Dermis blood vessel endothelial cell (primary cell): ENCODE measurements around the gene LRRC75B. TPM values are rescaled to one million over a fixed set of nuclear protein-coding genes. Genes with fewer than 3 reads are reported as not detected.
"Not testable (repeated sequence)": the region's sequence is repeated elsewhere in the genome, so short reads cannot be mapped to it uniquely, and the experiment has no call there.

ENCODE experiments used
- DNase-seq: peaks from one replicate; pipeline ENCODE4 v3.0.0; 2010
- total RNA-seq: library from RNA; depleted of rRNA; stranded (reverse); fragments of >200 nt; gene quantifications from 2 replicates; pipeline ENCODE4 v1.2.3, GENCODE V29; 2014

LRRC75B gene, protein sequence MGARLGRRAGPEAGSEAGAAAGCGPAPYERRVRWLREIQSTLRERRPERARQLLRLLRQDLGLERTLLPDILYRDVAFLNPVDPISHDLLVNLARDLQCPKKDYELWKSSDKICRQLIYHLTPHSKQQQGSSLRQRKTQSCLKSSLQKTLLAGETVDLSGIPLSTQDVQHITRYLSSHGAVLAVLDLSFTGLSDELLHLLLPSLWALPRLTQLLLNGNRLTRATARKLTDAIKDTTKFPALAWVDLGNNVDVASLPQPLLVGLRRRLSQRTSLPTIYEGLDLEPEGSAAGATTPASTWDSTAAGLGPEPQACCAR
- 3.4 and 6.3 TPM in 2 replicates for total RNA-seq

DNA sequence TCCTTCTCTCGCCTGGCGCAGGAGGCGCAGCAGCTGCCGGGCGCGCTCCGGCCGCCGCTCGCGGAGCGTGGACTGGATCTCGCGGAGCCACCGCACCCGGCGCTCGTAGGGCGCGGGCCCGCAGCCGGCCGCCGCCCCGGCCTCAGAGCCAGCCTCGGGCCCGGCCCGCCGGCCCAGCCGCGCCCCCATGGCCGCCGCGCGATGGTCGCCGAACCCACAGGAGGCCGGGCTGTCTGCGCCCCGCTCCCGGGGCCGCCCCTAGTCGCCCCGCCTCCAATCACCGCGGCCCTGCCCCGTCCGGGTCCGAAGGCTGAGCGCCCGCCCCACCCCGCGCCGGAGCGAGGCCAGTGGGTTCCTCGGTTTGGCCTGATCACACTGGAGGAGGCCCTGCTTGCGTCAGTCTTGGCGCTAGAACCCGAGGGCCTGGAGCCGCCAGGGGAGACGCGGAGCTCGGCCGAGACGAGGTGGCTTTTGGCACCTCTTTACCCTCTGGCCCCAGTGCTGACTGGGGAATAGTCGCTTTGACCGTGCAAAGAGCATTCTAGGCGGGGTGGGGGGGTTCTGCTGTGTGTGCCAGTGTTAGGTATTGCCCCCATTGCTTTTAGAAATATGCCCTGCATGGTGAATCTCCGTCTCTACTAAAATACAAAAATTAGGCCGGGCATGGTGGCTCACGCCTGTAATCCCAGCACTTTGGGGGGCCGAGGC is at the start of gene LRRC75B:
TSS of gene LRRC75B (minus strand) at position 223 of the 708 bp plus-strand sequence. CDS start at position 189, 34 bp downstream.
- DNase-seq, result peak; percentile 79

DNA sequence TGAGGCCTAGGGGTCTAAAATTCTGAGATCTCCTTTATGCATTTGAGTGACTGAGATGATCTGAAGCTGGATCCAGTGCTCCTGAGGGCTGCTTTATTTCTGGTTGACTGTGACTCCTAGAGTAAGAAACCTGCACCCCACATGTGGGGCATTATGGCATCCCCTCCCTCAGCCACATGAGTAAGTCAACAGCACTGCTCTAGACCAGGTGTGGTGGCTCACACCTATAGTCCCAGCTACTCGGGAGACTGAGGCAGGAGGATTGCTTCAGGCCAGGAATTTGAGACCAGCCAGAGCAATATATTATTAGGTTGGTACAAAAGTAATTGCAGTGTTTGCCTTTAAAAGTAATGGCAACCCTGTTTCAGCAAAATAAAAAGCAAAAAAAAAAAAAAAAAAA is 49.4 kb upstream of the LRRC75B start:
- DNase-seq, result not testable (repeated sequence)

DNA sequence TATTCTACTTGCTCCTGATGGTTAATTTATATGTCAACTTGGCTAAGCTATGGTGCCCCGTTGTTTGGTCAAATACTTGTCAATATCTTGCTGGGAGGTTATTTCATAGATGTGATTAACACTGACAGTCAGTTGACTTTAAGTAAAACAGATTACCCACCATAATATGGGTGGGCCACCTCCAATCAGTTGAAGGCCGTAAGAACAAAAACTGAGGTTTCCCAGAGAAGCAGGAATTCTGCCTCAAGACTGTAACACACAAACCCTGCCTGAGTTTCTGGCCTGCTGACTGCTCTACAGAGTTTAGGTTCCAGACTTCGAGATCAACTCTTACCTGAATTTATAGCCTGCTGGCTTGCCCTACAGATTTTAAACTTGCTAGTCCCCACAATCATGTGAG is 43.6 kb upstream of the LRRC75B start:
- not testable (repeated sequence) for DNase-seq

DNA sequence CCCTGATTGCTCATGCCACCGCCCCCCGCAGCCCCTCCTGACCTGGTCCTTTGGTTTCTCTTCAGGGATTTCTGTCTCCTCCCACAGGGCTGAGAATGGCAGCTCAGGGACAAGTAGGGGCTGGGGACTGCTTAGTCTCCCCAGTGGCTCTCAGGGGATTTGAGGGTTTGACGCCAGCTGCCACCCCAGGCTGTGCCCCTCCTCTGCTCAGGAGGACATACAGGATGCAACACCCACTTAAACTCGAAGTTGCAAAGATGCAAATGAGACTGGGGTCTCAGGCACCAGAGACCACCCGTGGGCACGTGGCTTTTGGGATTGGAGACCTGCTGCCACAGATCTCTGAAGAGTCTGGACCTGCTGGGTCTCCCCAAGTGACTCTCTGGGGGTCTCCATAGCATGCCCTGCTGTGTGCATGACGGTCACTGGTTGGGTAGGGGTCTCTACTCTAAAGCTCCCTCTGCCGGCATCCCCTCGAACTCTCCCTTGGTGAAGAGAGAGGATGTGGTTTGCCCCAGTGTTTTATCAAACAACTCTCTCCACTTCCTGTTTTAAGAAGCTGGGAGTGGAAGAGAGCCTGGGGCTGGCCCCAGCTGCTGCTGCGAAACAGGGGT is 42.0 kb upstream of the LRRC75B start:
- peak; percentile 8 for DNase-seq

DNA sequence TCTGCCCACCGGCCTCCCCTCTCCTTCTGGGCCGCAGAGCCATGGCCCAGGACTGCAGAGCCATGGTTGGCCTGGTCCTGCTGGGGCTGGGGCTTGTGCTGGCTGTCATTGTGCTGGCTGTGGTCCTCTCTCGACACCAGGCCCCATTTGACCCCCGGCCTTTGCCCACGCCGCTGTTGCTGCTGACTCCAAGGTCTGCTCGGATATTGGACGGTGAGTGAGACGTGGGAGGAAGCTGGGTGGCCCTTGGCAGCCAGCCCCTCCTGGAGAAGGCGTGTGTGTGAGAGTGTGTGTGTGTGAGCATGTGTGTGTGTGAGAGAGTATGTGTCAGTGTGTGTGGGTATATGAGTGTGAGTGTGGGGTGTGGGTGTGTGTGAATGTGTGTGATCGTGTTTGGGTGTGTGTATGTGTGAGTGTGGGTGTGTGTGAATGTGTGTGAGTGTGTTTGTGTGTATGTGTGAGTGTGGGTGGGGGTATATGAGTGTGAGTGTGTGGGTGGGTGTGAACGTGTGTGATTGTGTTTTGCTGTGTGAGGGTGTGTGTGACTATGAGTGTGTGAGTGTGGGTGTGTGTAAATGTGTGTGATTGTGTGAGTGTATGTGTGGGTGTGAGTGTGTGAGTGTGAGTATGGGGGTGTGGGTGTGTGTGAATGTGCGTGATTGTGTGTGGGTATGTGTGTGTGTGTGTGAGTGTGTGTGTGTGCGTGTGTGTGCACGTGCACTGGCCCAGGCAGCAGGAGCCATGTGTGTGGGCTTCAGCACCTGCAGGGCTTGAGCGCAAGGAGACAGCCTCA is 40.6 kb upstream of the LRRC75B start:
- DNase-seq, result peak; percentile 13

DNA sequence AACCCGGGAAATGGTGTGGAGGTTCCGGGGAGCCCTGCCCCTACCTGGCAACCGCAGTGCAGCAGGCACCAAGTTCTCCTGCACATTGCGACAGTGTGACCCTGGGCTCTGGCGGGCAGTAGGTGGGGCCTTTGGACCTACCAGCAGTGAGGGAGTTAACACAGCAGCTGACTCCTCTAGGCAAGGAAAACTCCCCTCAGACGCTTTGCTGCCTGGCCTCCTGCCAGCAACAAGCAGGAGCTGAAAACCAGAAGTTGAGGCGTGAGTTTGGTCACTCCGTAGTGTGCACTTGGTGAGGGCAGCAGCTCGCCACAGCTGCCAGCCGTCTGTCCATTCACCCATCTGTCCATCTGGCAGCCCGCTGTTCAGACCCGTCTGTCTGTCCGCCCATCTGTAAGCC is 39.8 kb upstream of the LRRC75B start:
- peak; percentile 31 for DNase-seq

DNA sequence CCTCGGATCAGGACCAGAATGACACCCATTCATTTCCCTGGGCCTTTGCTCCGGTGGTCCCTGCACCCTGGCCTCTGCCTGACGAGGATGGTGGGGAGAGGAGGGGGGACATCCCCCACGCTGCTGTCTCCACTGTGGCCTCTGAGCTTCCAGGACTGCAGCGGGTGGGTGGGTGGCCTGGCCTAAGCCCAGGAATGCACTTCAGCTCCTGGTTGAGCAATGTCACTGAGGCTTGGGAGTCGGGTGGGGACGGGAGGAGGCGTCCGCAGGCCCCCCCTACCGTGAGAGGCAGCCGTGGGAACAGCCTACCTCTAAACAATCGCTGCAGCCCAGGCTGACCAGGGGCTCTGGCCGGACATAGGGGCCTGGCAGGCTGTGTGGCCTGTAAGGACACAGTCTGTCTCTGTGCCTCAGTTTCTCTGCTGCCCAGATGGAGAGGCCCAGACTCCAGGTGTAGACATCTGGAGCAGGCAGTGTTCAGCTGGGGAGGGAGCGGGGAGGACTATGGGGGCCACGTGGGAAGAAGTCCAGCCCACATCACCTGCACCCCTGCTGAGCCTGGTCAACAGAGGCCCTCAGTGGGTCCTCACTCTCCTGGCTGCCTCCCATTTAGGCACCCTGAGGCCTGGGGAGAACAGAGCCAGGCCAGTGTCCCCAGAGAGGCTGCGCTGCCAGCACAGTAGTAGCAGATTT is 38.7 kb upstream of the LRRC75B start:
- DNase-seq, result not testable (repeated sequence)

DNA sequence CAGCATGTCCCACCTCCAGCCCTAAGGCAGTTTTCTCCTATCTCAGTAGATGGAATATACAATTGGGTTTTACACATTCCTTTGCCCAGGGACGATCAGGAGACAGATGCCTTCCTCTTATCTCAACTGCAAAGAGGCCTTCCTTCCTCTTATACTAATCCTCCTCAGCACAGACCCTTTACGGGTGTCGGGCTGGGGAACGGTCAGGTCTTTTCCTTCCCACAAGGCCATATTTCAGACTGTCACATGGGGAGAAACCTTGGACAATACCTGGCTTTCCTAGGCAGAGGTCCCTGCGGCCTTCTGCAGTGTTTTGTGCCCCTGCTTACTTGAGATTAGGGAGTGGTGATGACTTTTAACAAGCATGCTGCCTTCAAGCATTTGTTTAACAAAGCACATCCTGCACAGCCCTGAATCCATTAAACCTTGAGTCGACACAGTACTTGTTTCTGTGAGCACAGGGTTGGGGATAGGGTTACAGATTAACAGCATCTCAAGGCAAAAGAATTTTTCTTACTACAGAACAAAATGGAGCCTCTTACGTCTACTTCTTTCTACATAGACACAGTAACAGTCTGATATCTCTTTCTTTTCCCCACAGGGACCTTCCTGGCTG is 38.0 kb upstream of the LRRC75B start:
- DNase-seq, result not testable (repeated sequence)

DNA sequence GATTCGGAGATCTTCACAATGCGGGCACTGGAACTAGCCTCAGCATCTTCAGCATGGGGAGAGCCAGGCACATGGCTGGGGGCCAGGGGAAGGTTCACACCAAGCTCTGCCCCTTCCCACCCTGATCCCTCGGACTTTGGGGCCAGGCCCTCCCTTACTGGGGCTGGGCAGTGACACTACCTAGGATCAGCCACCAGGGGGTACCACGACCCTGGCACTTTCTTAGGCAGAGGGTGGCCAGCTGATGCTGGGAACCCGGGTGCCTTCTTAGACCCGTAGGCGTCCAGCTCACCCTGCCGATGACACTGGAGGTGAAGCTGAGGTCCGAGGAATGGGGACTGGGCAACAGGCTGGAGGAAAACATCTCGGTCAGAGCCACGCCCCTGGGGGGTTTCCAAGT is 36.2 kb upstream of the LRRC75B start:
- DNase-seq, result peak; percentile 62

DNA sequence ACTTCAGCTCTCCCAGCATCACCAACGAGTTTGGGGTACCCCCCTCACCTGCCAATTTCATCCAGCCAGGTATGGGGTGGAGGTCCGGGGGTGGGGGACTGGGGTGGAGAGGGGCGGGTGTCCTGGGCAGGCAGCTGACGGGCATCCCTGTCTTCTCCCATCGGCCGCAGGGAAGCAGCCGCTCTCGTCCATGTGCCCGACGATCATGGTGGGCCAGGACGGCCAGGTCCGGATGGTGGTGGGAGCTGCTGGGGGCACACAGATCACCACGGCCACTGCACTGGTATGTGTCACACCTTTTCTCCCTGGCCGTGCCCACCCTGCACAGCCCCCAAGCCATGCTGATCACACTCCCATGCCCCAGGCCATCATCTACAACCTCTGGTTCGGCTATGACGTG is 35.0 kb upstream of the LRRC75B start:
- DNase-seq, result not testable (repeated sequence)

DNA sequence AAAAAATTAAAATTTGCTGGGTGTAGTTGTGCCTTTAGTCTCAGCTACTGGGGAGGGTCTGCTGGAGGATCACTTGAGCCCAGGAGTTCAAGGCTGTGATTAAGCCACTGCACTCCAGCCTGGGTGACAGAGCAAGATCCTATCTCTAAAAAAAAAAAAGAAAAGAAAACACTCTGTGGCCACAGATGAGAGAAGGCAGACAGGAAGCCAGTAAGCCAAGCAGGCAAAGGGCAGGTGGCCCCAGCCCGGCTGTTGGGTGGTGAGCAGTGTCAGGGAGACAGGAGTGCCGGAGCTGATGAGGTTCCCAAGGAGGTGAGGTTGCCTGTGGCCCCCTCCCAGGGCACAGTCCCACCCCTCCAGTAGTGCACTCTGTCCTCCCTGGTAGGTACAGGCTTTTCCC is 29.7 kb upstream of the LRRC75B start:
- not testable (repeated sequence) for DNase-seq

DNA sequence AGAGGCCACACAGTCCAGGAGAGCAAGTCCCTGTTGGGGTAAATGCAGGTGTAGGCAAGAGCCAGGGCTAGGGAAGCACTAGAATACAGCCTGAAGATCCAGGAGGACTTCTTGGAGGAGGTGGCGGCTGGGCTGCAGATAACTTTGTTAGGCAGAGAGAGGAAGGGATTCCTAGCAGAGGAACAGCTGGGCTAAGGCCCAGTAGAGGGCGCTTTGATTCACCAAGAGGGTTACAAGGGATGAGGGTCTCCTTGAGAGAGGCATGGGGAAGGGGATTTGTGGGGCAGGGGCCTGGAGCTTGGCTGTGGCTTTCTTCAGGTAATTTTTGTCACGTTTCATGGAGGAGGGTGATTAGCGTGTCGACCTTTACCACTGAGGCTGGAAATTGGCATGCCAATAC is 28.4 kb upstream of the LRRC75B start:
- not testable (repeated sequence) for DNase-seq

DNA sequence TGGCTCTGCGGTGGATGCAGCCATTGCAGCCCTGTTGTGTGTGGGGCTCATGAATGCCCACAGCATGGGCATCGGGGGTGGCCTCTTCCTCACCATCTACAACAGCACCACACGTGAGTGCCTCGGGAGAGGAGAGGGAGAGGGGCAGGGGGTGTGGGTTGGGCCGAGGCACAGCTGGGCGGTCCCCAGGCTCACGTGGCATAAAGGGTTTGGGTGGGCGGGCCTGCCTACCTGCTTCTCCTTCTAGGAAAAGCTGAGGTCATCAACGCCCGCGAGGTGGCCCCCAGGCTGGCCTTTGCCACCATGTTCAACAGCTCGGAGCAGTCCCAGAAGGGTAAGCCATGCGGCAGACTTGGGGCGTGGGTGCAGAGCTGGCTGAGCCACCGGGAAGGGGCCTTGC is 21.9 kb upstream of the LRRC75B start:
- DNase-seq, result not testable (repeated sequence)

DNA sequence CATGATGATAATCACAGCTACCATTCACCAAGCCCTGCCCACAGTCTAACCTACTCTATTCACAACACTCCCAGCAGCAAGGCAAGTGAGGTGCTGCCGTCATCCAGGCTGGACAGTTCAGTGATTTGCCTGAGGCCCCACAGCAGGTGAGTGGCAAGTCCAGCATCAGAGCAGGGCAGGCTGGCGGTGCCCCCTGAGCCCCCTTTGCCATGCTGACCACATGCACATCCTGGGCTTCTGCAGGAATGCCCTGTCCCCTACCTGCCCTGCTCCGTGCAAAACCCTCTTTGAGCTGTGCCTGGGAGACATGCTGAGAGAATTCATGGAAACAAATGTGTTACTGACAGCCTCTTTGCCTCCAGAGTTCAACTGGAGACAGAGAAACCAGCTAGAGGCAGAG is 17.0 kb upstream of the LRRC75B start:
- not testable (repeated sequence) for DNase-seq

DNA sequence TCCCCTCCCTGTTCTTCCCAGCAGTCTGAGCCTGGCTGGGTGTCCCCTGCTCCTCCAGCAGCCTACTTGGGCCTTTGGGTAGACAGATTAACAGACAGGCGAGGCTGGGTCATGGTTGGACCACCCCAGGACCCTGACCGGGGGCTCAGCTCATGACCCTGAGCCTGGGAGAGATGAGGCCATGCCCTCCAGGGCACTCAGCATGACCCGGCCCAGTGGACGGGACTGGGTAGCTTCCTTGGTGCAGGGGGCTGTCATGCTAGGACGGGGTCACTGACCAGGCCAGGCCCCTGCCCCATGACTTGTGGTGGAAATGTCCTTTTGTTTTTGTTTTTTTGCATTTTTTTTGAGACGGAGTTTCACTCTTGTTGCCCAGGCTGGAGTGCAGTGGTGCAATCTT is 15.5 kb upstream of the LRRC75B start:
- not testable (repeated sequence) for DNase-seq

DNA sequence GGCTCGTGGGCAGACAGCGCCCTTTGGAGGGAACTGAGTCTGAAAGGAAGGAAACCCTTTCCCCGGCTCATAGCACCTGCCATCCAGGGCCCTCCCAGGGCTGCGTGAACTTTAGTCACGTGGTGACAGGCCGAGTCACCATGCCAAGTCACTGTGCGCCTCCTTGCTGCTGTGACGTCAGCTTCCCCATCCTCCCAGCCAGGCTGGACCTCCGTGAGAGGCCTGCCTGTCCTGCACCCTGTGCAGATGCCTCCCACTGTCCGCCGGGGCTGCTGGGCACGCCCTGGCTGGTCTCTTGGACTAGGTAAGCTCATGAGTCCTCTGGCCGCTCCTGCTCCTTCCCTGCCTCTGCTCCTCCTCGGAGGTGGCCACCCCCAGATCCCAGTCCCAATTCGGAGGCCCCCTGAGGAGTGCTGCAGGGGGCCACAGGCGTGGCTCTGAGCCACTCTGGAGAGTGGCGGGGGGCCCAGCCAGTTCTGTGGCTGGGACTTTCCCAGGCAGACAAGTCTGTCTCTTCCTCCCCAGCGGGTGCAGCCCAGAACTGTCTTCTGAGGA is 14.6 kb upstream of the LRRC75B start:
- DNase-seq, result peak; percentile 49

DNA sequence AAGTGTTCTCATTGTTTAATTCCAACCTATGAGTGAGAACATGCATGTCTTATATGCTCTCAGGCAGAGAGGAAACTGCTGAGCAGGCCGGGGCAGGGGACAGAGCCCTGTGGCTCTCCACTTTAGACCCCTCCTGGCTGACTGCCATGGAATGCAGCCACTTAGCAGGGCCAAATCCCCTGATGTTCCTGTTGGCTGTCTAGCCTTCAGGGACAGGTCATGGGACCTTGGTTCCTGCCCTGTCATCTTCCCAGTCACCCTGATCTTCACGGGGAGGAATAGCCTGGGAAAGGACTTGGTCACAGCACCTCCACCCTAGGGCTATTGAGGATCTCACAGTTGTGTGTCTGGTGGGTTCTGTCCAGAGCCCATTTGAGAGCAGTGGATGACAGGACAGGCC is 13.5 kb upstream of the LRRC75B start:
- DNase-seq, result not testable (repeated sequence)

DNA sequence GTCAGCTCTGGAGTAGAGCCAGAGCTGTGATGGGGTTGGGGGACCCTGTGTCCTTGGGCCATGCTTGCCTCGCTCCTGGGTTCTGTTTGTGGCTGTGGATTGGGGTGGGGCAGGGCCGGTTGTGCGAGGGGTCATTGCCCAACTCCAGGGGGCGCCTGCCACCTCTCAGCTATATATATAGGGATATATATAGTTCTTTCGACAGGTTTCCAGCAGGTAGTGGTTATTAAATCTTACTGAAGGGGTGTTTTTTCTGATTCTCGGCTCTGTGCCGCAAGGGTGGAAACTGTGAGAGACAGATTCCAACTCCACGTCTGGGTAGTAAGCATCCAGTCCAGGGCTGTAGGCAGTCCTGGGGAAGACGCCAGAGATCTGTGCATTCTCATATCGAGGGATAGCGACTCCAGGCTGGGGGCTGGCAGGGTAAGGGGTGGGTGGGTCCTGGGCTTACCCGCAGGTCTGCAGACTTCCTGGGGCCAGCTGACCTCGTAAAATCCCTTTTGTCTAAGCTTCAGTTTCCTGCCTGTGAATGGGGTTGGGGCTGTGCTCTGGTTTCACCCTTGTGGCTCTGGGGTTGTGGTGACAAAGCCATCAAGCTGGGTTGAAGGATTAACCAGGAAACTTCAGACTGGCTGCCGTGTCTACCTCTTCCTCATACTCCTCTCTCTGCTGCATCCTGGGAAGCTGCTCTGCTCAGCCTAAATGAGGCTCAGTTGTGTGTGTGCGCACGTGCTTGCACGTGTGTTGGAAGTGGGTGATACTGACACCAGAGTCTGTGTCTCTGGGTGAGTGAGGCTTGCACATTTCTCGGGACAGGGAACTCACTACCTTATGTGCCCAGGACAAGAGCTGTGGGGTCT is 11.1 kb upstream of the LRRC75B start:
- not testable (repeated sequence) for DNase-seq

DNA sequence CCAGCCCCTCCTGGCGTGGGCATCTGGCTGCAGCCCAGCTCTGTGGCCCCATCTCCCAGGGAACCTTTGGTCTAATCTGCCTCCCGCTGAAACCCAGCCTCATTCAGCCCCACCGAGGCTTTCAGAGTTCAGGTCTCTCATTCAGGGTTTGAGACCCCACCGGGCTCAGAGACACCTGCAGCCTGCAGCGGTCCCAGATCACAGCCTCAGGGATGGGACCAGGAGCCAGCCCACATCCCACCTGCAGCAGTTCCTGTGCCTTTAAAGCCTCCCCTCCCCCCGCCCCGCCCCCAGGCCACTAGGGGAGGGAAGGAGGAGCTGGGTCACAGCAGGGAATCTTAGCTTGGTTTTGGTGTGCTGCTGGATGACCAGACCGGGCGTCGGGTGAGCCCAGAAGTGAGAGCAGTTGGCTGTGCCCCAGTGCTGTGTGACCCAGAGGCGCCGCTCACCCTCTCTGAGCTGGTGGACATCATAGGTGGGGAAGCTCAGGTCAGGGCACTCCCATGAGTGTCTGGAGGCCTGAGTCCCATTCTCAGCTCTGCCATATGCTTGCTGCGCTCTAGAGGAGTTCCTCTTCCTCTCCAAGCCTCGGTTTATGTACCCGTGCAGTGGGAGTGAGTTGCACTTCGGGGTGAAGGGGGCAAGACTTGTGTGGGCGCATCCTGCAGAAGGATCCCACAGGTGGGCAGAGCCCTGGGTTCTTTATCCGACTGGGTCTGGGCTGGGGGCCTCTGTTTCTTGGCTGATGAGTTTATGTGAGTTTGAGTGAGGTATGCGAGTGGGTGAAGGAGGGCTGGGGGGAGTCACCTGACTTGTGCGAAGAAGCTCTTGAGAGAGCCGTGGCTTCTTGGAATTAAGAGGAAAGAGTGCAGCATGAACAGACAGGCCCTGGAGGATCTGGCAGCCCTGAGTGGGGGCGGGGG is 10.2 kb upstream of the LRRC75B start, which contains the start of gene GGT1:
TSS of gene GGT1 (plus strand) at position 347 of the 923 bp plus-strand sequence. CDS start 7,889 bp downstream, outside the sequence.
- DNase-seq, result not testable (repeated sequence)
